ENCODE results near the gene KCNH6.

KCNH6 gene

GRCh38 chr17:63542218-63542545, 19.0 kb downstream of the KCNH6 start:
- Histone ChIP-seq H3K9me3 (replicated peaks; ENCODE audit: insufficient read depth, low read length) (no peaks in the 10 kb centered on the region), H3K9ac (ENCODE audit: low read length) (no peak overlapping the region), H2AFZ (ENCODE audit: low read length) (no peak overlapping the region), H3K4me2 (ENCODE audit: low read depth, low read length) (no peak overlapping the region), H3K27me3 (replicated peaks; ENCODE audit: insufficient read depth, low read length) (peaks cover 36% of the 10 kb centered on the region), H3K27ac (ENCODE audit: low read length) (no peak overlapping the region), H3K9me2 (replicated peaks; ENCODE audit: insufficient read depth, low read length) (no peaks in the 10 kb centered on the region), H3K36me3 (replicated peaks; ENCODE audit: insufficient read depth, low read length) (no peaks in the 10 kb centered on the region), H3K4me3 (ENCODE audit: low read length) (no peak overlapping the region), H3F3A (ENCODE audit: insufficient read depth, low read length) (no peaks in the 10 kb centered on the region), H4K20me1 (ENCODE audit: insufficient read depth, low read length) (no peaks in the 10 kb centered on the region), H3K79me2 (ENCODE audit: low read length) (no peaks in the 10 kb centered on the region), H3K4me1 (ENCODE audit: low read length) (no peaks in the 10 kb centered on the region)
- TF ChIP-seq EZH2 (optimal IDR thresholded peaks at IDR 0.05; ENCODE audit: low read depth, low read length) (no peak), CTCF (IDR thresholded peaks at IDR 0.05; ENCODE audit: low read length) (no peak), EZH2phosphoT487 (IDR thresholded peaks at IDR 0.05; ENCODE audit: low read length) (no peak)
- DNase-seq, result no peak

GRCh38 chr17:63542942-63543821, 20.0 kb downstream of the KCNH6 start:
- Histone ChIP-seq H3K27me3 (replicated peaks; ENCODE audit: insufficient read depth, low read length) (peaks cover 26% of the 10 kb centered on the region), H3F3A (ENCODE audit: insufficient read depth, low read length) (no peaks in the 10 kb centered on the region), H3K4me1 (ENCODE audit: low read length) (no peaks in the 10 kb centered on the region), H3K9me3 (replicated peaks; ENCODE audit: insufficient read depth, low read length) (no peaks in the 10 kb centered on the region), H3K9ac (ENCODE audit: low read length) (no peak overlapping the region), H2AFZ (ENCODE audit: low read length) (no peak overlapping the region), H3K79me2 (ENCODE audit: low read length) (no peaks in the 10 kb centered on the region), H4K20me1 (ENCODE audit: insufficient read depth, low read length) (no peaks in the 10 kb centered on the region), H3K4me2 (ENCODE audit: low read depth, low read length) (no peak overlapping the region), H3K4me3 (ENCODE audit: low read length) (no peak overlapping the region), H3K27ac (ENCODE audit: low read length) (no peak overlapping the region), H3K9me2 (replicated peaks; ENCODE audit: insufficient read depth, low read length) (no peaks in the 10 kb centered on the region), H3K36me3 (replicated peaks; ENCODE audit: insufficient read depth, low read length) (no peaks in the 10 kb centered on the region)
- DNase-seq, result no peak
- TF ChIP-seq EZH2 (optimal IDR thresholded peaks at IDR 0.05; ENCODE audit: low read depth, low read length) (no peak), EZH2phosphoT487 (IDR thresholded peaks at IDR 0.05; ENCODE audit: low read length) (no peak), CTCF (IDR thresholded peaks at IDR 0.05; ENCODE audit: low read length) (no peak)

- no peaks in the 10 kb centered on the region for H3K9me3 ChIP-seq (replicated peaks; ENCODE audit: insufficient read depth, low read length)
- no peak overlapping the region for H3K9ac ChIP-seq (ENCODE audit: low read length)
- DNase-seq, result no peak
- H3K4me1 ChIP-seq (ENCODE audit: low read length), result no peaks in the 10 kb centered on the region
- no peak for TF ChIP-seq EZH2phosphoT487 (IDR thresholded peaks at IDR 0.05; ENCODE audit: low read length)
- TF ChIP-seq CTCF (IDR thresholded peaks at IDR 0.05; ENCODE audit: low read length), result no peak
- TF ChIP-seq EZH2 (optimal IDR thresholded peaks at IDR 0.05; ENCODE audit: low read depth, low read length), result no peak
- H3K4me2 ChIP-seq (ENCODE audit: low read depth, low read length), result no peak overlapping the region
- H3K79me2 ChIP-seq (ENCODE audit: low read length), result no peaks in the 10 kb centered on the region
- no peak overlapping the region for H3K4me3 ChIP-seq (ENCODE audit: low read length)
- H3K27me3 ChIP-seq (replicated peaks; ENCODE audit: insufficient read depth, low read length), result peaks cover 18% of the 10 kb centered on the region
- H4K20me1 ChIP-seq (ENCODE audit: insufficient read depth, low read length), result no peaks in the 10 kb centered on the region
- no peaks in the 10 kb centered on the region for H3K36me3 ChIP-seq (replicated peaks; ENCODE audit: insufficient read depth, low read length)
- no peak overlapping the region for H2AFZ ChIP-seq (ENCODE audit: low read length)
- no peaks in the 10 kb centered on the region for H3K9me2 ChIP-seq (replicated peaks; ENCODE audit: insufficient read depth, low read length)
- H3K27ac ChIP-seq (ENCODE audit: low read length), result no peak overlapping the region
- no peaks in the 10 kb centered on the region for H3F3A ChIP-seq (ENCODE audit: insufficient read depth, low read length)
Observed at GRCh38 chr17:63543822-63544420, 20.8 kb downstream of the KCNH6 start.
